Erythroblast (primary cell): ENCODE data around the gene ZNFX1.
"Not testable (repeated sequence)": the region's sequence is repeated elsewhere in the genome, so short reads cannot be mapped to it uniquely, and the experiment has no call there.

Source experiments
- DNase-seq, 2 experiments: peaks; one replicate each; lab custom pipeline; 2025; lab: John Stamatoyannopoulos, UW
- GATA1 ChIP-seq: IDR thresholded peaks from 2 replicates; pipeline ENCODE4 v1.6.1; 2011; ENCODE audit warnings: low read depth, mild to moderate bottlenecking, control low read depth, low read length, moderate library complexity
- POLR2A ChIP-seq: IDR thresholded peaks from 2 replicates; pipeline ENCODE4 v1.6.1; 2011; ENCODE audit warnings: mild to moderate bottlenecking, low read length

Gene ZNFX1

DNA sequence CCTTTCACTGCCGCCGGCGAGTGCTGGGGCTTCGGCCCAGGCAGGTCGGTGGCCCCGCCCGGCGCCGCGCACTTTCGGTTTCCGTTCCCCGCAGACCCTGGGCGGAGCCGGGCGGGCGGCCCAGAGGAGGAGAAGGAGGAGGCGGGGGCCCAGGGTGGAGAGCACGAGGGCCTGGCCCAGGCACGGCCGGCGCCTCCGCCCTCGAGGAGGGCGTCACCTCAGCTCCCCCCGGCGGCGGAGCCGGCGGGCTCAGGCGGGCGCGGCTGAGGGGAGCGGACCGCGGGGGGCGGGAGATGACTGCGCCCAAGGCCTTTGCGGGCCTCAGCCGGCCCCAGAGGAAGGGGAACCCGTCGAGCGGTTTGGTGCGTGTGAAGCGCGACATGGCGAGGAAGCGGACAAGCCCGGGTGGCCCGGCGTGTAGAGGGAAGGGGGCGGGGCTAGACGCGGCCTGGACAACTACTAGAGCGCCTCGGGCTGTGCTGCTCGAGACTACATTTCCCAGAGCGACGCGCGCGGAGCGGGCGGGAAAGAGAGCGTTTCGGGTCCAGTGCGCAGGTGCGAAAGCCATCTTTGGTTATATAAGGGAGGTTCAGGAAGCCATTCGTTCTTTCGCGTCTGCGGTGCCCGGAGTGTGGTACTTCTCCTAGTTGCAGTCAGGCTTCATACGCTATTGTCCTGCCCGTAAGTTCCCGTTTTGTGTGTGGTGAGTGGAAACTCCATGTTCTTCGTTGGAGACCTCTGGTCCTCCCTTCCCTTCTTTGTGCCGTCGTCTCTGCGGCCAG is at the start of gene ZNFX1:
ZNFX1 (minus strand) TSS at position 22 of the 782 bp plus-strand sequence. CDS start 2,218 bp downstream, outside the sequence.
- peak; percentile 98 to 99 for DNase-seq
- TF ChIP-seq POLR2A (peak; percentile 100), GATA1 (no peak)

DNA sequence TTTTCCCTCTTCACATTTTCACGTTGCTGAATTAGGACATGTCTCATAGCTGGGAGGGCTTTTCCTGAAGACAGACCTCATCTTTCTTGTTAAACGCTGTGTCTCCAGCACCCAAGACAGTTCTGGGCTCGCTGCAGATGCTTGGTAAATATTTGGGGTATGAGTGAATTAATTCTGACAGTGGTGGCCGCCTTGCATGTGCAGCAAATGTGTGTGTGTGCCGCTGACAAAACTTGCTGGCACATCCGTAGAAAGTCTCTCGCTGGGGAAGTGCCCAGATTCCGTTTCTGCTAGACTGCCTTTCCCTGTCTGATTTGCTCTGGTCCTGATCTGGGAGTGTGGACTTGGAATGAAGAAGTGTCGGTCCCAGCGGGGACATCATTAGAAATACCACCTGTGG is 48.2 kb upstream of the ZNFX1 start:
- no peak for DNase-seq
- TF ChIP-seq POLR2A (no peak), GATA1 (no peak)

DNA sequence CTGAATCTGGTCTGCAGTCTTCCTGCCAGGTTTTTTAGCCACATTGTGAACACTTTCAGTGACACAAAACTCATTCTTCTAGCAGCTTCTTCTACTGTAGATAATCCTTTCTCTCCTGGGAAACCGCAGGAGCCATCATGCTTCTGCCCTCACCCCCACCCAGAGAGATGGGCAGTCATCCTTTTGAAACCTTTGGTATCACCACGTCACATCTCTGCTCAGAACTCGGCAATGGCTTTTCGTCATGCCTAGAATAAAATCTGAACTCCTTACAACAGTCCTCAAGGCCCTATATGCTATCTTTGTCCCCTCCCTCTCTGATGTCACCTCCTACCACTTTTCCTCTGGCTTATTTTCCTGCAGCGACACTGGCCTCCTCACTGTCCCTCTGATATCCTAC is 46.4 kb upstream of the ZNFX1 start:
- TF ChIP-seq POLR2A (no peak), GATA1 (no peak)
- no peak for DNase-seq

DNA sequence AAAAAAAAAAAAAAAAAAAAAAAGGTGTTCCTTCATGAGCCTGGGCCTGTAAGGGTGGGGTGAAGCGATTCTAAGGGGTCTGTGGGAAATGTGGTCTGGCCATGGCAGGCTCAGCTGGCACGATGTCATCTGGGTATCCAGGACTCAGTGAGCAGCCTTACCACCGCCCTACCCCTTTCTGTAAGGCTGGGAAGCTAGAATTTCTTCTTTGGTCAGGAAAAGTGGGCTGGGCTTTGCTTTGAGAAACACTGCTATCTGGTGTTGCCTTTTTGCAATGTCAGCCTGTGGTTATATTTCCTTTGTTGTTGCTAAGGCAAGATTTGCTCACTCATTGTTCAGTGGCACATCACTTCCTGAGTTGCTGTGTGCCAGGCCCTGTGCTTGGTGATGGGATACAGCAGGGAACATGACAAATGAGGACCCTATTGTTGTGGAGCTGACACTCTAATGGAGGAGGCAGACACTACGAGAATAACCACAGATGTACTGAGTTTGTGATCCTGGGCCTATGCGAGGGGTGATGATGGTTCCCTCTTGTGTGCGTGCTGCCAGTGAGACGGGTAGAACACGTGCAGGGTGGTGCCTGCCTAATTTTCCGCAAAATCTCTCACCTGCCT is 45.9 kb upstream of the ZNFX1 start:
- TF ChIP-seq GATA1 (no peak), POLR2A (no peak)
- DNase-seq, result peak; percentile 34 to 46

DNA sequence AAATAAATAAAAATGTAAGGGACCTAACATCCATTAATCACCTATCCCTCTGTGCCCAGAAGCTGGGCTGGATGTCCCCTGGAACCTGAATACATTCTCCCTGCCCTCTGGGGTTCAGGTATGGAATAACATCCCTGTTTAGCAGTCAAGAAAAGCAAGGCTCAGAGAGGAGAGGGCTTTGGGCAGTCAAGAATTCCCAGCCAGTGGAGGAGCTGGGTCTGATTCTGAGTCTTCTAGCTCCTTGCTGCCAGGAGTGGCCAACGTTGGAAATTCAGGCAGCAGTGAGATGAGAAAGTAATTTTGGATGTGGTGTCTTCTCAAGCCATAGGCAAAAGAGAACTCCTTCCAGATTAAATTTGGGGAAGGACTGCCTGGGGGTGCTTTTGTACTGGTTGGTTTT is 42.6 kb upstream of the ZNFX1 start:
- TF ChIP-seq POLR2A (no peak), GATA1 (no peak)
- DNase-seq, result peak in 1 of 2 experiments; percentile 15

DNA sequence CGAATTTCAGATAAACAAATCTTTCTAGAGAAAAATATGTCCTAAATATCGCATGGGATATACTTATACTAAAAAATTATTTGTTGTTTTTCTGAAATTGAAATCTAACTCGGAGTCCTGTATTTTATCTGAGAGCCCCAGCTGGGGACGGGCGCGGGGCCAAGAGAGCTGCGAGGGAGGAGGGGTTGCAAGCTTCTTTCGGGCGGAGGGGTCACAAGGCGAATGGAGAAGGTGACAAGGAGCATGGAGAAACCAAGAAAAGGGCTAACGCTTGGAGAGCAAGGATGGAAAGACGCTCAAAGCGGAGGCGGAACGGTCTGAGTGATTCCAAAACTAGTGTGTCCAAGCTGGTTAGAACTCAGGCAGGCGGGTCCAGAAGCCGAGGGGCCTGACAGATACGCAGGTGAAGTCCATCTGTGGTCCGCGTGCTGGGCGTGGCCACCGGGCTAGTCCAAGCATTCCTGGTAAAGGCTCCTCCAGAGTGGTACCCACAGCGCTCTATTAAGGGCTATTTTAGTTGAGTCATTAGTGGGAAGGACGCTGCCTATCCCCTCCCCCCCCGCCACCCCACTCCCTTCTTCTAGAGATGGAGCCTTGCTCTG is 41.5 kb upstream of the ZNFX1 start:
- peak; percentile 66 to 70 for DNase-seq
- TF ChIP-seq POLR2A (no peak), GATA1 (no peak)

DNA sequence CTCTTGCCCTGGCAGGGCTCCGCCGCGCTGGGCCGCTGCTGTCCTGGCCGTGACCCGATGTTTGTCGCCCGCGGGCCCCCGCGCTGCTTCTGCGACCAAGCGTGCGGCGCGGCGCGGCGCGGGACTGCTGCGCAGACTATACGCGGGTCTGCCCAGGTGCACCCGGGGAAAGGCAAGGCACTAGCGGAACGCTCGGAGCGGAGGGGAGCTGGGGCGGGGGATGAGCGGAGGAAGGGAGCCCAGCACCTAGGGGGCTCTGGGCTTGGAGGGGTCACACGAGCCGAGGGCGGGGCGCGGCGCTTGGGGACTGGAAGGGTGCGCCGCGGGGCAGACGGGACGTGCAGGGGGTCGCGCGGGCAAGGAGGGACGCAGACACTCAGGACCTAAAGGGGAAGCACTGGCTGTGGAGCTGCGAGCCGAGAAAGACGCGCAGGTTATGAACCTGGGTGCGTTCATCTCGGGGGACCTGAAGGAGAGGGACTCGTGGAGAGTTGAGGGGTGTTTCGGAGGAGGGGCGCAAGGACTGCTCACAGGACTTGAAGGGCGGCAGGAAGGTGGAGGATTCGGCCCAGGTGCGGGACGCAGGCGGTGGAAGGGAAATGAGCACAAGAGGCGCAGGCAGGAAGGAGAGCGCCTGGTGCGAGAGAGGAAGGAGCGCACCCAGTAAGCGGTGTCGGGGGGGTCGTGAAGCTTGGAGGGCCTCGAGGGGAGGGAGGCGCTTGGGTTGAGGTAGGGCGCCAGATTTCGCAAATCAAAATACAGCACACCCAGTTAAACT is 40.8 kb upstream of the ZNFX1 start:
- TF ChIP-seq GATA1 (no peak), POLR2A (no peak)
- DNase-seq, result no peak

DNA sequence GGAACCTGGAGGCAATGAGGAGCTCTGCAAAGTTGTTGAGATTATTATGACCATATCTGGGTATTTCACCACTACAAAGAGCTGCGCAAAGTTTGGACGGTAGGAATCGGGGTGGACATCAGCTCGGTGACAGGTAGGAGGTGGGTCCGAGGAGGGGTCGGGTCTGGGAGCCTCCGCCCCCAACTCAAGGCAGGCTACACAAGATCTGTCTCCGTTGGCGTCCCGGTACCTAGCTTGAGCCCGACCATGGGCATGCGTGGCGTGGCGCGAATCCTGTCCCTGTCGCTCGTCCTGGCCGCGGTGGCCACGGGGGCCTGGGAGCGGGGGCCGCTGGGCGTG is 40.2 kb upstream of the ZNFX1 start:
- DNase-seq, result no peak
- TF ChIP-seq POLR2A (no peak), GATA1 (no peak)

DNA sequence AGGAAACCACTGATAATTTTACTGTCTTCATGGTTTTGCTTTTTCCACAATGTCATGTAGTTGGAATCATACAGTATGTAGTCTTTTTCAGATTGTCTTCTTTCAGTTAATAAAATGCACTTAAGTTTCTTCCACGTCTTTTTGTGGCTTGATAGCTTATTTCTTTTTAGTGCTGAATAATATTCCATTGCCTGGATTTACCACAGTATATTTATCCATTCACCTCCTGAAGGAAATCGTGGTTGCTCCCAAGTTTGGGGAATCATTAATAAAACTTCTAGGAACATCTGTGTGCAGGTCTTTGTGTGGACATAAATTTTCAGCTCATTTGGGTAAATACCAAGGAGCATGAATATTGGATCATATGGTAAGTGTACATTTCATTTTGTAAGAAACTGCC is 38.8 kb upstream of the ZNFX1 start:
- no peak for DNase-seq
- no peak for TF ChIP-seq POLR2A
- TF ChIP-seq GATA1, result no peak

DNA sequence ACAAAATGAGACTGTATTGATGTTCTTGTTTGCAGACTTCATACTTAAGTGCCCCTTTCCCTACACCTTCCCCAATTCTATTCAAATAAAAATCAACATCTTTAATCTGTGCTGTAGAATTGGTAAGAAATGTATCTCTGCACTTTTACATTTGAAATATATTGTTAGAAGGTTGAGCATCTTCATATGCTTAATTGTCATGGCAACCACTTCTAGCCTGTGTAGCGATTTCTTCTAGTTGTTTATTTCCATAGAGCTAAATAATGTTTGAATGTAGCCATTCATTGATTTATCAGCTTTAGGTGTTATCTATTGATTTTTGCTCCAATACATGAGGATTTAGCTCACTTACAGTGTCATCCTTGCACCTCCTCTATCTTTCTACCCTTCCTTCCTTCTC is 37.7 kb upstream of the ZNFX1 start:
- TF ChIP-seq GATA1 (no peak), POLR2A (no peak)
- no peak for DNase-seq

DNA sequence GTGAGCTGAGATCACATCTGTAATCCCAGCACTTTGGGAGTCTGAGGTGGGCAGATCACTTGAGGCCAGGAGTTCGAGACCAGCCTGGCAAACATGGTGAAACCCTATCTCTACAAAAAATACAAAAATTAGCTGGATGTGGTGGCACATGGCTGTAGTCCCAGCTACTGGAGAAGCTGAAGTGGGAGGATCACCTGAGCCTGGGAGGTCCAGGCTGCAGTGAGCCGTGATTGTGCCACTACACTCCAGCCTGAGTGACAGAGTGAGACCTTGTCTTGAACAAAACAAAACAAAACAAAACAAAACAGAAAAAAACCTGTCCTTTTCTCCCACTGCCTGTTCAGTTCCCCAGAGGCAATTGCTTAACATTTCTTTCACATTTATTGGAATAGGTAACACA is 36.2 kb upstream of the ZNFX1 start:
- not testable (repeated sequence) for DNase-seq

DNA sequence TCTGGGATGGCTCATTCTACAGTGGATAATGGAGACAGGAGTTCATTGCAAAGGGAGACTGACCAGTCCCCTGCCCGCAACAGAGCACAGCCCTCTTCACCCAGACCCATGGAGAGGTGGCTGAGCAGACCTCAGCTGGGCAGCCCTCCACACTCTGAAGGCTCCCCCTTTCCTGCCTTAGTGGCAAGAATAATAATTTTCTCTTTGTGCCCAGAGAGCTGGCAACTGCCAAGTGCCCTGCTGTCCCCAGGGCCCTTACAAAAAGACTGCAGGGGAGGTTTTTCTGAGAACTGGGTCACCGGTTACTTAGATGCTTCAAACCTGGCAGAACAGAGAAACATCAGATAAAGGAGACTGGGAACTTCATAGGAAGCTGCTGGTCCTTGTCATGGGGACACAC is 35.4 kb upstream of the ZNFX1 start:
- no peak for TF ChIP-seq POLR2A
- no peak for TF ChIP-seq GATA1
- no peak for DNase-seq

DNA sequence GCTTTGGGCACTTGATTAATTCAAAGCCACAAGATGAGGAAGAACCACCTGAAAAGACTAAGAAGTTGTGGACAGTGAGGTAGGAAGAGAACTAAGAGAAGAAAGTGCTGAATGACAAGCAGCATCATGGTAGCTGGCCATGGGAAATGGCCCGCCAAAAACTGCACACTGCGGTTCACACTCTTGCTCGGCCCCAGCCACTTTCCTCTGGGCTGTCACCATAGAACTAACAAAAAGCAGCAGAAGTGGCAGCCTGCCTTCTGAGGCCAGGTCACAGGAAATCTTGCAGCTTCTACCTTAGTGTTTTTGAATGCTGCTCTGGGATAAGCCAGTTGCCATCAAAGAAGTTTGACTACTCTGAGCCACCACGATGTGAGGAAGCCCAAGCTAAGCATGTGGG is 34.8 kb upstream of the ZNFX1 start:
- DNase-seq, result no peak
- TF ChIP-seq GATA1 (no peak), POLR2A (no peak)

DNA sequence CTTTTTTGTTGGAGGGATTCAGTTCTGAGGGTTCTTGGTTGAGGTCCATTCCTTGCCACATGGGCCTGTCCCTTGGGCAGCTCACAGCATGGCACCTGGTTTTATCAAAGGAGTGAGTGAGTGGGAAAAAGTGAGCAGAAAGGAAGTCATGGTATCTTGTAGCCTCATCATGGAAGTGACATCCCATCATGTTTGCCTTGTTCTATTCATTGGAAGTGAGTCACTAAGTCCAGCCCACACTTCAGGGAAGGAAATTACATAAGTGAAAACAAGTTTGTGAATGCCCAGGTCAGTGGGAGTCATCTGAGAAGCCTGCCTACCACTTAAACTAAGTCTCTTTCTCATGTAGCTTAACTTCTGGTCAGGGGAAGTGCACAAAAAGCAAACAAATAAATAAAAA is 32.8 kb upstream of the ZNFX1 start:
- TF ChIP-seq POLR2A, result no peak
- TF ChIP-seq GATA1, result no peak
- no peak for DNase-seq
